Stimulated activated CD8-positive, alpha-beta memory T cell treated with anti-CD3 and anti-CD28 coated beads, Interleukin-12 subunit alpha, Interleukin-12 subunit beta, amount 100 ng/mL, for 1 hour (primary cell): ENCODE results near the gene TSACC.
A peak's percentile ranks its signal among the peaks of the same experiment; 100 is the strongest.

Experiments used
- DNase-seq: peaks from one replicate; pipeline ENCODE4 v3.0.0-alpha.2; 2020; ENCODE audit warnings: low read depth

Gene TSACC

DNA sequence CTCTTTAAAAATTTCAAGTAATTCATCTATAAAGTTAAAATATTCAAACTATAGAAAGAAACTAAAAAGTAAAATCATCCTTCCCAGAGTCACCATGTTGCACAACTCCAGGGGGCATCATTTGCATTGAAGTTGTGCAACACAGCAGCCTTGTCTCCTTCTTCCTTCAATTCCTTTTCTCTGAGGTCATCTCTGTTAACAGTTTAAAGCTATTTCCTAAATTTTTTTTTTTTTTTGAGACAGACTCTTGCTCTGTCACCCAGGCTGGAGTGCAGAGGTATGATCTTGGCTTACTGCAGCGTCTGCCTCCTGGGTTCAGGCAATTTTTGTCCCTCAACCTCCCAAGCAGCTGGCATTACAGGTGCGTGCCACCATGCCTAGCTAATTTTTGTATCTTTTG, 37.8 kb downstream of the TSACC start:
- no peak for DNase-seq

DNA sequence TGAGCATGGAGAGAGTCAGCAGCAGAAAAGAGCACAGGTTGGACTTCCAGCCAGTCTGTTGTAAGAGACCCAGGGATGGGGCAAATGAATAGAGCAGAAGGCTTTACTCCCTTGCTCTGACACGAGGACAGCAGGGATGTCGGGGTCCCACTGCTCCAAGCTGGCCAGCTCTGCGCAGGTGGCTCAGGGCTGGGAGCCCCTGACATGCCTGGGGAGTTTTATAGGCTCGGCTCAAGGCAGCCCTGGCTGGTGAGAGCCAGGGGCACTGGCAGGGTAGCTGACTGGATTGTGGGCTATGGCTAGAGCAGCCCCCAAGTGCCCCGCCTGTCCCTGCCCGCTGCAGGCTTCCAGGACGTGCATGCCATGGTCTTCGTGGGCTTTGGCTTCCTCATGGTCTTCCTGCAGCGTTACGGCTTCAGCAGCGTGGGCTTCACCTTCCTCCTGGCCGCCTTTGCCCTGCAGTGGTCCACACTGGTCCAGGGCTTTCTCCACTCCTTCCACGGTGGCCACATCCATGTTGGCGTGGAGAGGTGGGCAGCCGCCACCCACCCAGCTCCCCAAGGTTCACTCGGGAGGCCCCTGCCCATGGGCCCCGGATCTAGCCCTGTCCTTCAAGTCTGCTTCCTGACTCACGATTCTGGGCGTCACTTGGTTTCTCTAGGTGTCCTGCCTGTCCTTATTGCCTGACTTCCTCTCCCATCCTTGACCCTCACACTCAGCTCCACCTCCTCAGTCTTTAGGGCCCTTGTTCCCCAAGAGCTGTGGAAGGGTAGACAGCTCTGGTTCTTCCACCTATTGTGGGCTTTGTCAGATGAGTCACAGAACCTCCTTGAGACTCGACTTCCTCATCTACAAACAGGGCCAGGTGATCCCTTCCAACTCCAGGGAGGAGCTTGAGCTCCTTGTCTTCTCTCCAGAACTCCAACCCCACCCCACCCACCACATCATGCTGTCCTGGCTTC, 38.9 kb downstream of the TSACC start:
- no peak for DNase-seq

DNA sequence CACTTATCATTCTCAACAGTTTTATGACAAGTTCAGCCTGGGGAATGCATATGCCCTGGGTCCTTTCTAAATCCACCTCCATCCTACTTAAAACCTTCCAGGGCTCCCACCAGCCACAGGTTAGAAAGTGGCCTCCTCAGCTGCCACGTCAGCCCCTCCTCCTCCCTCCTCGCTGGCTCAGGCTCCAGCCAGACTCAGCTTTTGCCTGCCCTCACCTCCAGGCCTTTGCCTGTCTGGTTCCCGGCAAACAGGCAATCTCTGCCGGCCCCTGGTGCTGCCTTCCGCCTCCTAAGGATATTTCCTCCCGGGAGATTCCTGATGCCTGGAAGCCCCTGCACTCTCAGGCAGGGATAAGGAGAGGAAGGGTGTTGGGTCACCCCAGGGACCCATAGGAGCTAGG, 40.2 kb downstream of the TSACC start:
- DNase-seq = no peak

DNA sequence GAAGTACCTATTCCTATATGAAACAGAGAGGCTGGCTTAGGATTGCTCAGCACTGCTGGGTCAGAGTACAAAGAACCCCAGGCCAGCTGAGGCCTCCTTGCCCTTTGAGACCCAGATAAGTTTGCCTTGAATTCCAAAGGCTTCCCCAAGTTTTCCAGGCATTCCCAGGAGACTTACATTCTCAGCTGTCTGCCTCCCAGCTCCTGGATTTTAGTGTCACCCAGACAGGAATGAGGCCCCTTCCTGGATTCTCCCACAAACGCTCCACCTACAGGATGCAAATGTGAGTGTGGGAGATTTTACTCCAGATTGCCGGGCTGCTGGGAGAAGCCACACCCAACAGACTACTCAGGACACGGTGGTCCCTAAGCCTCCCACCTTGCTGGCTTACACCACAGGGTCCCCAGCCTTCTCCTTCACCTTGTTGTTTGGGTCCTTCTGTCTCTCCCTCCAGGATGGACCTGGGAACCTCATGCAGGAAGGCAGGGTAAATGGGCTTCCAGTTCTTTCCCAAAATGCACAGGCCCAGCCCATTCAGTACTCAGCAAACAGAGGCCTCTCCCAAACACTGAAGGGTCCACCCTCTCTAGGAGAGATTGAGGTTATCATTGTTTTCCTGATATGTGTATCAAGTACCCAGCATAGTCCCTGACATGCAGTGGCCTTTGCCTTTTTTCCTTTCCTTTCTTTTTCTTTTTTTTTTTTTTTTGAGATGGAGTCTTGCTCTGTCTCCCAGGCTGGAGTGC, 41.3 kb downstream of the TSACC start:
- DNase-seq = no peak

DNA sequence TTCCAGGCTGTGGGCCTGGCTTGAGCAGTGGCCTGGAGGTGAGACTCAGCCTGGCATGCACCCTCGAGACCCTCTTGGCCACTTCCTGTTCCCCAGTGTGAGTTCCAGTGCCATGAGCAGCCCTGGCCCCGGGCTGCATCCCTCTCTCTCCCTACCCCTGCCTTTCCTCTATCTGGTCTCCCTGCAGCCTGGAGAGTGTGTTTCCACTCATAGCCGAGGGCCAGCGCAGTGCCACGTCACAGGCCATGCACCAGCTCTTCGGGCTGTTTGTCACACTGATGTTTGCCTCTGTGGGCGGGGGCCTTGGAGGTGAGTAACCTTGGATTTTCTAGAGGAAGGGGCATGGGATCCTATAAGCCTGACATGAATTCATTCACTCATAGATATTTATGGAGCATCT, 44.2 kb downstream of the TSACC start:
- DNase-seq = no peak

DNA sequence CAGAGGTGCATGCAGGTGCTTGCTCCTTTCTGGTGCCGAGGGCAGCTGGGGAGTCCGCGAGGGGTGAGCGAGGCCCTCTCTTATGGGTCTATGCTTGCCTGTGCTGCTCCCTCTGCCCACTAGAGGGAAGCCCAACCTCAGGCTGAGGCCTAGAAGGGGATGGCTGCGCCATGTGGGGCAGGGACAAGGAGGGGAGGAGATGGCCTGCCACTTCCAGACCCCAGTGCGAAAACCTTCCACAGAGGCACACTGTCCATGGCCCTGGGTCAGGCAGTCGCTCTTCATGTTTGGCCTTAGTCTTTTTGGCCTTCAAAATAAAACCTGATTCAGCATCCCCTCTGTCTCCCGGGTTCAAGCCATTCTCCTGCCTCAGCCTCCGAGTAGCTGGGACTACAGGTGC, 44.7 kb downstream of the TSACC start:
- DNase-seq = peak; percentile 9

DNA sequence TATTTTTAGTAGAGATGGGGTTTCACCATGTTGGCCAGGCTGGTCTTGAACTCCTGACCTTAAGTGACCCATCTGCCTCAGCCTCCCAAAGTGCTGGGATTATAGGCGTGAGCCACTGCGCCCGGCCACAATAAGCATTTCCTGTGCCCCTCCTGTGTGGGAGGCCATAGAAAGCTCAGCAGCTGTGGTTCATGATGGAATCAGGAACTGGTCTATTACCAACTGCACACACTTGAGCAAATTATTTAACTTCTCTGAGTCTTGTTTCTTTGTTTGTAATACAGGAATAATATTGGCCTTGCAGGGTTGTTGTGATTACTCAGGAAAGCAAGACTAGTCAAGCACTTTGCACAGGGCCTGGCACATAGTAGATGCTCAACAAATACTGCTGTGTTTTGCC, 45.7 kb downstream of the TSACC start:
- no peak for DNase-seq

DNA sequence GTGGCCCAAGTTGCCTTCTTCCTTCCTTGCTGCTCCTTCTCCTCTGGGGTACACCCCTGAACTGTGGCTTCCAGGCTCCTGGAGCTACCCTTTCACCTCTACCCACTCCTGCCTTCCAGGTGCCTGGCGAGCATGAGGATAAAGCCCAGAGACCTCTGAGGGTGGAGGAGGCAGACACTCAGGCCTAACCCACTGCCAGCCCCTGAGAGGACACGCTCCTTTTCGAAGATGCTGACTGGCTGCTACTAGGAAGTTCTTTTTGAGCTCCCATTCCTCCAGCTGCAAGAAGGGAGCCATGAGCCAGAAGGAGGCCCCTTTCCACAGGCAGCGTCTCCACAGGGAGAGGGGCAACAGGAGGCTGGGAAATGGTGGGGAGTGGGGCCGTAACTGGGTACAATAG, 46.3 kb downstream of the TSACC start:
- DNase-seq = no peak

DNA sequence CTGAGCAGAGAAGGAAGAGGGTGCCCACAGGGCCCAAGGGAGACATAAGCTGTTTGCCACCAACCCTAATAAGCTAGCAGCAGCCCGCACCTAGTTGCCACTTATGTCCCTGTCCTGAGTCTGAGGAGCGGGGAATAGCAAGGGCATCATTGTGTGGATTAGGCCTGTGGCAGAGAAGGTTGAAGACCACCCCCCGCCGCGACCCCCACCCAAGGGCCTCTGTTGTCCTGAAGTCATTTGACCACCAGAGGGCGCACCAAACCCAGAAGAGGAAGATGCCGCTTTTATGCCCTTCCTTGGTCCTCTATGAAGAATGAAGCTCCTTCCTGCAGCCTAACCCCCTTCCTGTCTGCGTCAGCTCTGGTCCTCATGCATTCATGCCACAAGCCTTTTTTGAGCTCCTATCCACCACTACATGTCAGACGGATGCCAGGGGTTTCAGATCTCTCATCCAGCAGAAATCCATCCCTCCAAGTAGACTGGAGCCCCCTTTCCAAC, 47.3 kb downstream of the TSACC start:
- peak; percentile 70 for DNase-seq

DNA sequence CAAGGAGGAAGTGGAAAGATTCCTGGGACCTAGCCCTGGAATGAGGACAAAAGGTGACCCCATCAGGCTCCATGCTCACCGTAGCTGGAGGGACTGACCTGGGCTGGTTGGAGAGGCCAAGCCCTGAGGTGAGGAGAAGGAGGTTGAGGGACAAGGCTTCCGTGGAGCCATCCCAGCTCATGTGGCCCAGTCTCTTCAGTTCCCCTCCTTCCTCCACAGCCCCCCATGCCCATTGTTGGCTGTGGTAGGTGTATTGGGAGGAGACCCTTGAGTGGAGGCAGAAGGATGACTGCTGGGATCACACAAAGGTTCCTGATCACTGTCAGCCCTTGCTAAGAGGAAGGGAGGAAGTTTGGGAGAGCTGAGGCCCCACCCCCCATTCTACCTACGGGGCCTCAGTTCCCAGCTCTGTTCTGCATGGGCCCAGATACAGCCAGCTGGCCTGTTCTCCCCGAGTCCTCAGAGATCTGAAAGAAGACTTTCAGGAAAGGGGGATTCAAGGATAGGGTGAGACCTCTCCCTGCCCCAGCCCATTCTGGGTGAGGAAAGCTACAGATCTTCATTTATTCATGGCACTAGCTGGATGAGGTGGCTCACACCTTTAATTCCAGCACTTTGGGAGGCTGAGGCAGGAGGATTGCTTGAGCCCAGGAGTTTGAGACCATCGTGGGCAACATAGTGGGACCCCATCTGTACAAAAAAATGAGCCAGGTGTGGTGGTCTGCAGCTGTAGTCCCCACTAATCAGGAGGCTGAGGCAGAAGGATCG, 48.0 kb downstream of the TSACC start:
- DNase-seq = no peak

DNA sequence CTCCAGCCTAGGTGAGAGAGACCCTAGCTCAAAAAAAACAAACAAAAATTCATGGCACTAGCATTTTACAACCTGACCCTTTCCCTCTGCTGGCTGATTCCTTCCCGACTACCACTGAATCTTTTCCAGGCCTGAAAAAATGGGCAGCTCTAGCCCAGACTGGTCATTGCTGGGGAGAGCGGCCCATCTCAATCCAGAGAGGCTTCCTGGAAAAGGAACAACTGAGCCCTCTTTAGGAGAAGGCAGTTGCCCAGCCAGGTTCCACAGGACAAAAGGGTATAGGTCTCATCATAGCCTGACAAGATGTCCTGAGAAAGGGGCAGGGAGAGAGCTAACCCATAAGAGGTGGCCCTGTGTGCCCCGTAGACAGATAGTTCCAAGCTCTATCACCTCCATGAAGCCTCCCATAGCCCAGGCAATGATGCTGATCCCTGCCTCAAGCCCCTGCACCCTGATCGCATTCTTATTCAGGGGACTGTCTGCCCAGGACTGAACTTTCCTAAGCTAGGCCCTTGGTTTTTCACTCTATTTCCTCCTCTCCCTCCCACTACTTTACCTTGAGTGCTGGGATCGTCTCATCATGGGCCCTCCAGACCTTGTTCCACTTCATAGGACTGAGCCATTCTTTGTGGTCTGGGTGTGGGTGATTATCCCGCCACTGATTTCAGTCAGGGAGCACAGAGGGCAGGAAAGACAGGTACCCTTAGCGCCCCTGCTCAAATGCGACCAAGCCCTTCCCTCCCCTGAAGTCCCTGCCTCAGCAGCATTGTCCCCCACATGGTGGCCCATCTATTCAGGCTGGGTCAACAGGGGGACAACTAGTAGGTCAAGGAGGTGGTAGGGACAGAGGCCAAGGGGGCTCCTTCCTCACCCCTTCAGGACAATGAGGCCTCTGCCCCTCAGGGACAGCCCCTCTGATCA, 48.9 kb downstream of the TSACC start:
- DNase-seq = no peak

DNA sequence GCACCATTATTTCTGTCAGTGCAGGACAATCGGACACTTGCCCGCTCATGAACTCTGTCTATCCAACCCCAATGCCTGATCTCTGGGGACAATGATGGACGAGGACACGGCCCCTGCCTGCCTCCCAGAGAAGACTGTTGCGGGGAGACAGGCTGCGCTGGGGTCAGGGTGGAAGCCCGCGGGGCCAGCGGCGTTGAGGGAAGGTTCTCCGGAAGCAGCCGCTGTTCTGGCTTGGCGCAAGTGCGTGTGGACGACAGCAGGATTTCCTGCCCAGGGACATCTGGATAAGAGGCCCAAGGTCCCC, 49.5 kb downstream of the TSACC start:
- no peak for DNase-seq

DNA sequence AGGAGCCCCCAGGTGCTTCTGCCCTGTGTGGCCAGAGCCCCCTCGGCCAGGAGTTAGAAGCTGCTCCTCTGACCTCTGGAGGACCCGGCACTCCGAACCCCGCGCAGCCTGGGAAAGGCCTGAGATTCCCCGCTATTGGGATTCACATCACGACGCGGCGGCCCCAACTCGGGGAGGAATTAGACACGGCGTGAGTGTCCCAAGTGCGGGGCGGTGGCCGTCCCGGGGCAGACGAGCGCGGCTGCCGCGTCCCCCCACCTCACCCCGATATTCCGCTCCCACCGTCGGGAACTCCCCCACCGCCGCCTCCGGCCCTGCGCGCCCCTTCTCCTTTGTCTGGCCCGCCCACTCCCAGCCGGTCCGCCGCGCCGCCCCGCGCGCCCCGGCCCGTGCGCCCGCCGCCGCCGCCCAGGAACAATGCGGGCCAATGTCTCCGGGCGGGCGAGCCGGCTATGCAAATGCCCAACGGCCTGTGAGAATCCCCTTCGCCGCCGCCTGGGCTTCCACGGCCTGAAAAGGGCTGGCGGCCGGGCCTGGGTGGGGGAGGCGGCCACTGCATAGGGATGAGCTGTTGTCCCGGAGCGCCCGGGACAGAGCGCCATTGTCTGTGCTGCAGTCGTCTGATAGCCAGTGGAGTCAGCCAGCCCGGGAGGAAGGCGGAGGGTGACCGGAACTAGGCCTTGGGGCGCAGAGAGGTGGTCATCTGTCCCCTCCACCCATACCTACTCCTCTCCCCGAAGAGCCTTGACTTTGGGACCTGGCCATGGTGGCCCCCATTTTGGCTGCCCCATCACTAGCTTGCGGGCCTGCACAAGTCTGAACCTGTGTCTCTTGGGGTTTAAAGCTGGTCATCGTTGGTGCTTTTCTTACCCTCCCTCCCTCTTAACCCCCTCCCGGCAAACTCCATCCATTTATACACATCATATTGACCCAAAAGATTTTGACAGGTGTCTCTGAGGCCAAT, 50.1 kb downstream of the TSACC start:
- no peak for DNase-seq

DNA sequence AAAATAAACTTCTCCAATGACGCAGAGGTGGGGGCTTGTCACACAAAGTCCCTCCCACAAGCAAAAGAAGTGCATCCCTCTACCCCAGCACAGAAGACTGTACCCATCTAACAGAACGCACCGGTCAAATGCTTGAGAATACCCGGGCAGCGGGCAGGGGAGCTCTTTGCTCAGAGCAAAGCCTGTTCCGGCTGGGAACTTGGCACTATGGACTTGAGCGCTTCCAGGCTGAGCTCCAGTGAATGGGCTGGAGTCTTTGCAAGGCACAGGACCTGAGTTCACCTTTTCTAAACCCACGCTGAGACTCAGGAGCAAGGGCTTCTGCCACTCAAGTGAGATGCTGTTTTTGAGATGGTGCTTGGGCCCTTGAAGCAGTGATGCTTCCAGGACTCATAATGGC, 51.0 kb downstream of the TSACC start:
- DNase-seq = no peak

DNA sequence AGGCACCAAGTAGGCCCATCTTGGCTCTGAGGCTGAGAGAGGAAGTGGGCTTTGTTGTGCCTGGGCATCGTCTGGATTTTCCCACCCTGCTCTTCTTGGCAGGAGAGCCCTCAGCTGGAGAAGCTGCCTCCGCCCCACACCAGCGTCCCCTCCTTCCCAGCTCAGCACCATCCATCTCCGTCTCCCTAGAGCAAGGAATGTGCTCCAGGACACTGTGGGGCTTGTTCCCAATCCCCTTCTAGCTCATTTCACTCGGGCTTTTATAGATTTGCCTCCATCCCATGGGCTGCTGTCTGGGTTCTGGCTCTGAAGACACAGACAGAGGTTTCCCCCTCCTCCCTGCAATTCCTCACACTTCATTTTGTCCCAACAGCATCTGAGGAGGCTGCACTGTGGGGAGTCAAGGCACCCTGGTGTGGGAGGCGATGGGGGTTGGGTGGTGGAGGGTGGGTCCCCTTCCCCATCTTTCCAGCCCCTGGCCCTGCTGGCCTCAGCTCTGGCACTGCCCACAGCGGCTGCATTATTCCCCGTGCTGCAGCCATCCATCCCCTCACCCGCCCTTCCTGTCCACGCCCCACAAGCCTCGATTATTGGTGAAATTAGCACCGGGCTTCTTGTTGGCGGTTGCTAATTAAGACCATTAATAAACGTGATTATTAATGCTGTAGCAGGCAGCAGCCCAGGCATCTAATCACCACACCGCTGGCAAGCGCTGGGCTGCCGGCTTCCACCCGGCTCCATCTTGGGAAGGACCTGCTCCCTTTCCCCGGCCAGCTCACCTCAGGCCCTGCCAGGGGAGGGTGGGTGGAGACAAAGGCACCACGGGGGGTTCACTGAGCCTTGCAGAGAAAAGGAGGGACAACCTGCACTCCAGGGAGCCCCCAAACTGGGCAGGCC, 52.4 kb downstream of the TSACC start:
- no peak for DNase-seq

DNA sequence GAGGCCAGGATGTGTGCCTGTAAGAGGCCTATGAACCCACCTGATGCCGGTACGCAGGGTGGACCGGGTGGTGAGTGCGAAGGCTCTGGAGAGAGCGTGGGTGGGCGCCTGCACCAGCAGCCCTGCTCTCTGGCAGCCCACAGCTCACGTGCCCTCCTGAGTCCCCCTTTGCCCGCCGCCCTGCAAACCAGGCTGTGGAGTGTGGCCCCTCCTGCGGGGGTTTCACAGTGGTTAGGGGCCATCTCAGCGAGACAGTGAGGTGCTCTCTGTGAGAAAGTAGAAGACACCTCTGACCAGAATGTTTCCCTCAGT, 53.0 kb downstream of the TSACC start:
- DNase-seq = no peak

DNA sequence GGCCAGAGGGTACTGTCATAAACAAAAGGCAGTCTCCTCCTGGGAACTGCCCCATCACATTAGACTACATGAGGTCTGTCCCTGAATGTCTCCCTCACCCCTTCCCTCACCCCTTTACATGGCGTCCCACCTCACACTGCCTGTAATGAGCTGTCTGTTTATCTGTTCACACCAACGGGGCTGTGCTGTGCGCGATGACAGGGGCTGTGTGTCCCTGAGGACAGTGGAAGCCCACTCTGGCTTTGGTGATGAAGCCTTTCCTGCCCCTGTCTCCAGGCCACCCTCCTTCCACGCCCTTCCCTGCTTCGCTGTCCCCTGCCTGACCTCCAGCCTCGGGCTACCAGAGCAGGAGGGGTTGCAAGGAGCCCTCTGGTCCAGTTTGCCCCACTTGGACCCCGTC, 53.4 kb downstream of the TSACC start:
- DNase-seq = no peak

DNA sequence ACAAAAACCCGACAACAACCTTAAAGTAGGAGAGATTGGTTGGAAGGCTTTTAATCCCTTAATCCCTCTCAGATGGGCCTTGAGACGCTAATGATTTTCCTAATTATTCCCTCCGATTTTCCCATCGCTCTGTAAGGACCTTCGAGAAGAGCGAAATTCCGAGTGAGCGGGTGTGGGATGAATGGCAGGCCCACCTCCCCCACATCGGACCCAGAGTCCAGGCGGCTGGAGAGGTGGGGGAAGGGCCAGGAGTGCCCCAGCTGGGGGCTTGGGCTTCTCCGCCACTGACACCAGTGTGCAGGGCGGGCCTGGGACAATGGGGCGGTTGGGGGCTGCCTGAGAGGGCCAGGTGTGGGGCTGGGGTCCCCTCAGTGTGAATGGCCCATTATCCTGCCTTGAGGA, 54.1 kb downstream of the TSACC start:
- DNase-seq = no peak

DNA sequence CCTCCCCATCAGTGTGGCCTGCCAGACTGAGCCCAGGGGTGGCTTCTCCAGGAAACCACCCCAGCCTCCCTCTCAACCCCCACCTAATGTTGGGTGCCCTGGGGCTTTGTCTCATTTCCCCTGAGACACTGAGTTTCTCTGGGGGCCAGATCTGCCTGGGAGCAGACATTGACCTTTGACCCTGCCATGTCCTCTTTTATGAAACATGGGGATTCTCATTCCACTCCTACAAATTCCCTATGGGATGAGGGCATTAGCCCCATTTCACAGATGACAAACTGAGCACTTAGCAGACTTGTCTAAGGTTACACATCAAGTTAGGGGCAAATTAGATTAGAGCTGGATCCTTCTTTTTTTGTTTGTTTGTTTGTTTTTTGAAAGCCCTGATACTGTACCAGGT, 54.8 kb downstream of the TSACC start:
- DNase-seq = no peak

DNA sequence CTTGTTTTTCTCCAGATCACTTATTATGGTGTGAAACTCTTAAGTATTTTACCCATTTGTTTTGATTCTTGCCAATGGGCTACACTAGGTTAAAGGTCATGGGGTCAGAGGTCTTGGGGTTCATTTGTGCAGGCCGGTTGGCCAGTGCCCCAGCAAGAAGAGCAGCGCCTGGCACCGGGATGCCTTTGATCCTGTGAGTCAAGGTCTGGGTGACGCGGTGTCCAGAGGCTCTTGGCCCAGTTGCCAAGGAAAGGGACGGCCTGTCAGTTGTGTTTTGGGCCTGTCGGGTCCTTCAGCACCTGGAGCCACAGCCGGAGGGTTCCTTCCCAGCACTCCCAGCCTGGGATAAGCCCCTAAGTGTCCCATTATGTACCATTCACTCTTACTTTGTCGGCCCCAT, 55.8 kb downstream of the TSACC start:
- DNase-seq = no peak
